WTC11 (cell line): Measurements from ENCODE around the gene NDUFS7. TPM values are rescaled to one million over a fixed set of nuclear protein-coding genes. Genes with fewer than 3 reads are reported as not detected.

Experiments
- ATAC-seq: fragments of 200-7000 bp; cut with Tn5 transposase; 2 replicates; pipeline ENCODE4 v1.10.0; 2021; ENCODE audit warnings: mild to moderate bottlenecking, moderate library complexity
- CTCF ChIA-PET: fragments of 300-600 bp; sonication (Branson Sonifier 250); formaldehyde crosslinking; loops from one replicate; lab custom pipeline; 2021; ENCODE audit warnings: antibody characterized with exemption; lab: Charles Lee
- POLR2A ChIA-PET: fragments of 350-600 bp; sonication (Branson Sonifier 250); formaldehyde crosslinking; loops from one replicate; lab custom pipeline; 2021; ENCODE audit warnings: antibody characterized with exemption; lab: Charles Lee
- DNase-seq: peaks from one replicate; pipeline ENCODE4 v3.0.0; 2021; ENCODE audit warnings: low spot score
- H3K27ac Mint-ChIP-seq: 2 replicates; pipeline ENCODE4 v1.8.0; 2021; ENCODE audit warnings: mixed read lengths
- H3K27me3 Mint-ChIP-seq: 2 replicates; pipeline ENCODE4 v1.8.0; 2021; ENCODE audit warnings: low read depth, mild to moderate bottlenecking, moderate library complexity, mixed read lengths
- H3K36me3 Mint-ChIP-seq: 2 replicates; pipeline ENCODE4 v1.8.0; 2021; ENCODE audit warnings: mixed read lengths
- H3K4me1 Mint-ChIP-seq: 2 replicates; pipeline ENCODE4 v1.8.0; 2022; ENCODE audit warnings: mixed read lengths
- H3K4me3 Mint-ChIP-seq: 2 replicates; pipeline ENCODE4 v1.8.0; 2021; ENCODE audit warnings: mild to moderate bottlenecking, moderate library complexity, mixed read lengths
- H3K9me3 Mint-ChIP-seq: 2 replicates; pipeline ENCODE4 v1.8.0; 2021; ENCODE audit warnings: mixed read lengths
- GABPB1 ChIP-seq: sonication (generic); formaldehyde crosslinking; IDR thresholded peaks from 2 replicates; pipeline ENCODE4 v1.8.1; 2023; ENCODE audit warnings: mild to moderate bottlenecking, missing genetic modification reagents
- MYBL2 ChIP-seq: sonication (generic); formaldehyde crosslinking; IDR thresholded peaks from 2 replicates; pipeline ENCODE4 v1.8.1; 2023; ENCODE audit warnings: mild to moderate bottlenecking, moderate library complexity, missing genetic modification reagents
- NFATC4 ChIP-seq: fragments of 250-450 bp; sonication (Bioruptor Pico); IDR thresholded peaks from 2 replicates; pipeline ENCODE4 v1.9.0; 2021; ENCODE audit warnings: mild to moderate bottlenecking
- NFYB ChIP-seq: sonication (generic); formaldehyde crosslinking; conservative IDR thresholded peaks from 2 replicates; pipeline ENCODE4 v1.8.0; 2022; ENCODE audit warnings: low read depth, missing genetic modification reagents
- RELA ChIP-seq: sonication (generic); formaldehyde crosslinking; IDR thresholded peaks from 2 replicates; pipeline ENCODE4 v1.8.1; 2022; ENCODE audit warnings: missing genetic modification reagents, mild to moderate bottlenecking, borderline replicate concordance
- TP53 ChIP-seq: sonication (generic); formaldehyde crosslinking; IDR thresholded peaks from 2 replicates; pipeline ENCODE4 v1.8.1; 2023; ENCODE audit warnings: mild to moderate bottlenecking, missing genetic modification reagents
- ZNF219 ChIP-seq: sonication (generic); formaldehyde crosslinking; IDR thresholded peaks from 2 replicates; pipeline ENCODE4 v1.8.0; 2023; ENCODE audit warnings: missing genetic modification reagents, mild to moderate bottlenecking, borderline replicate concordance
- ZNF263 ChIP-seq: sonication (generic); formaldehyde crosslinking; IDR thresholded peaks from 2 replicates; pipeline ENCODE4 v1.8.1; 2022; ENCODE audit warnings: low read depth, mild to moderate bottlenecking, moderate library complexity, missing genetic modification reagents
- total RNA-seq: library from RNA; stranded (reverse); gene quantifications from 3 replicates; pipeline ENCODE4 v1.2.3, GENCODE V29; 2021
- TF ChIP-seq, protein P1 (sequence below): sonication (generic); formaldehyde crosslinking; IDR thresholded peaks from 2 replicates; pipeline ENCODE4 v1.8.1; 2023; ENCODE audit warnings: mild to moderate bottlenecking, missing genetic modification reagents, moderate library complexity
- TF ChIP-seq, protein P2 (sequence below): sonication (generic); formaldehyde crosslinking; conservative IDR thresholded peaks from 2 replicates; pipeline ENCODE4 v1.8.1; 2022; ENCODE audit warnings: mild to moderate bottlenecking, missing genetic modification reagents
- TF ChIP-seq, protein P3 (sequence below): sonication (generic); formaldehyde crosslinking; IDR thresholded peaks from 2 replicates; pipeline ENCODE4 v1.8.0; 2023; ENCODE audit warnings: mild to moderate bottlenecking, missing genetic modification reagents
- TF ChIP-seq, protein P4 (sequence below): sonication (generic); formaldehyde crosslinking; IDR thresholded peaks from 2 replicates; pipeline ENCODE4 v1.8.0; 2022; ENCODE audit warnings: missing genetic modification reagents
- TF ChIP-seq, protein P5 (sequence below): sonication (generic); formaldehyde crosslinking; IDR thresholded peaks from 2 replicates; pipeline ENCODE4 v1.8.1; 2023; ENCODE audit warnings: mild to moderate bottlenecking, missing genetic modification reagents
- TF ChIP-seq, protein P6 (sequence below): sonication (generic); formaldehyde crosslinking; IDR thresholded peaks from 2 replicates; pipeline ENCODE4 v1.8.1; 2022; ENCODE audit warnings: low read depth, missing genetic modification reagents, borderline replicate concordance
- TF ChIP-seq, protein P7 (sequence below): sonication (generic); formaldehyde crosslinking; IDR thresholded peaks from 2 replicates; pipeline ENCODE4 v1.8.1; 2023; ENCODE audit warnings: mild to moderate bottlenecking, moderate library complexity, missing genetic modification reagents
- TF ChIP-seq, protein P8 (sequence below): sonication (generic); formaldehyde crosslinking; IDR thresholded peaks from 2 replicates; pipeline ENCODE4 v1.8.0; 2022; ENCODE audit warnings: mild to moderate bottlenecking, missing genetic modification reagents
- TF ChIP-seq, protein P9 (sequence below): sonication (generic); formaldehyde crosslinking; IDR thresholded peaks from 2 replicates; pipeline ENCODE4 v1.8.0; 2023; ENCODE audit warnings: missing genetic modification reagents

The NDUFS7 gene
- total RNA-seq, 1 experiment from 2014 or later = 136 TPM

DNA sequence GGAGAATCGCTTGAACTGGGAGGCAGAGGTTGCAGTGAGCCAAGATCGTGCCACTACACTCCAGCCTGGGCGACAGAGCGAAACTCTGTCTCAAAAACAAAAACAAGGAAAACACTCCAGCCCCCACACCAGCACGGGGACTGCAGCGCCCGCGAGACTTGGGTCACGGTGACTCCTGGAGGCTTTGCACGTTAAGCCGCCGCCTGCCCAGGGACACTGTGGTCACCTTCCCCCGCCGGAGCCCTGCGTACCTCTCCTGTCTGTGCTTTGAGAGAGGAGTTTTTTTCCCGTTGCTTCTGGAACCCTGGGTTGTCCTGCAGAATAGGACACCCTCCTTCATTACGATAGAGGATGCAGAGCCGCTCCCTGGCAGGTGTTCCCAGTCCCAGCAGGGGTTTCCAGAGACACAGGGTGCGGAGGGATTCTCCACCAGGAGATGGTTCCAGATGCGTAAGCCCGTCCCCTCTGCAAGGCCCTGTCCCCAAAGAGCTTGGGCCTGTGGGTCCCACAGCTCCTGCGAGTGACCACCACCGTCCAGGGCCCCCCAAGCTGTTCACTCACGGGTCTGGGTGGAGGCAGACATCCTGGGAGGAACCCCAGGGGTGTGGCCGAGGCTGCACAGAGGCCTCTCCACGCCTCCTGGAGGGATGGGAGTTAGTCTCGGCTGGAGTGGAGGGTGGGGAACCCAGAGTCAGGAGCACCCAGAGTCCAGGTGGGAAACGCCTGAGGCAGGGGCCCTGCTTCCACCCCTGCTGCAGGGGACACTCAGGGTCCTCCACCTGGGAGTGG, 42.8 kb upstream of the NDUFS7 start:
- DNase-seq = no peak
- no peaks in the 10 kb centered on the region for H3K36me3 Mint-ChIP-seq
- POLR2A ChIA-PET = interaction anchor here (0.5 kb wide), 1 partner anchor 277 kb away, joined by 3 read pairs; no protein-coding TSS in a partner anchor
- no peak overlapping the region for H3K4me3 Mint-ChIP-seq
- no peaks in the 10 kb centered on the region for H3K27me3 Mint-ChIP-seq
- H3K4me1 Mint-ChIP-seq = no peaks in the 10 kb centered on the region
- TF ChIP-seq TP53 (no peak), MYBL2 (CRISPR knock-in tag) (no peak), NFATC4 (no peak), ZNF263 (CRISPR knock-in tag) (no peak), RELA (CRISPR knock-in tag) (no peak), GABPB1 (CRISPR knock-in tag) (no peak), NFYB (CRISPR knock-in tag) (no peak), ZNF219 (no peak)
- TF ChIP-seq, protein P1, sequence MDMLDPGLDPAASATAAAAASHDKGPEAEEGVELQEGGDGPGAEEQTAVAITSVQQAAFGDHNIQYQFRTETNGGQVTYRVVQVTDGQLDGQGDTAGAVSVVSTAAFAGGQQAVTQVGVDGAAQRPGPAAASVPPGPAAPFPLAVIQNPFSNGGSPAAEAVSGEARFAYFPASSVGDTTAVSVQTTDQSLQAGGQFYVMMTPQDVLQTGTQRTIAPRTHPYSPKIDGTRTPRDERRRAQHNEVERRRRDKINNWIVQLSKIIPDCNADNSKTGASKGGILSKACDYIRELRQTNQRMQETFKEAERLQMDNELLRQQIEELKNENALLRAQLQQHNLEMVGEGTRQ (CRISPR knock-in tag) = no peak
- TF ChIP-seq, protein P2, sequence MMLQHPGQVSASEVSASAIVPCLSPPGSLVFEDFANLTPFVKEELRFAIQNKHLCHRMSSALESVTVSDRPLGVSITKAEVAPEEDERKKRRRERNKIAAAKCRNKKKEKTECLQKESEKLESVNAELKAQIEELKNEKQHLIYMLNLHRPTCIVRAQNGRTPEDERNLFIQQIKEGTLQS (CRISPR knock-in tag) = no peak
- TF ChIP-seq, protein P3, sequence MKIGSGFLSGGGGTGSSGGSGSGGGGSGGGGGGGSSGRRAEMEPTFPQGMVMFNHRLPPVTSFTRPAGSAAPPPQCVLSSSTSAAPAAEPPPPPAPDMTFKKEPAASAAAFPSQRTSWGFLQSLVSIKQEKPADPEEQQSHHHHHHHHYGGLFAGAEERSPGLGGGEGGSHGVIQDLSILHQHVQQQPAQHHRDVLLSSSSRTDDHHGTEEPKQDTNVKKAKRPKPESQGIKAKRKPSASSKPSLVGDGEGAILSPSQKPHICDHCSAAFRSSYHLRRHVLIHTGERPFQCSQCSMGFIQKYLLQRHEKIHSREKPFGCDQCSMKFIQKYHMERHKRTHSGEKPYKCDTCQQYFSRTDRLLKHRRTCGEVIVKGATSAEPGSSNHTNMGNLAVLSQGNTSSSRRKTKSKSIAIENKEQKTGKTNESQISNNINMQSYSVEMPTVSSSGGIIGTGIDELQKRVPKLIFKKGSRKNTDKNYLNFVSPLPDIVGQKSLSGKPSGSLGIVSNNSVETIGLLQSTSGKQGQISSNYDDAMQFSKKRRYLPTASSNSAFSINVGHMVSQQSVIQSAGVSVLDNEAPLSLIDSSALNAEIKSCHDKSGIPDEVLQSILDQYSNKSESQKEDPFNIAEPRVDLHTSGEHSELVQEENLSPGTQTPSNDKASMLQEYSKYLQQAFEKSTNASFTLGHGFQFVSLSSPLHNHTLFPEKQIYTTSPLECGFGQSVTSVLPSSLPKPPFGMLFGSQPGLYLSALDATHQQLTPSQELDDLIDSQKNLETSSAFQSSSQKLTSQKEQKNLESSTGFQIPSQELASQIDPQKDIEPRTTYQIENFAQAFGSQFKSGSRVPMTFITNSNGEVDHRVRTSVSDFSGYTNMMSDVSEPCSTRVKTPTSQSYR (CRISPR knock-in tag) = no peak
- TF ChIP-seq, protein P4, sequence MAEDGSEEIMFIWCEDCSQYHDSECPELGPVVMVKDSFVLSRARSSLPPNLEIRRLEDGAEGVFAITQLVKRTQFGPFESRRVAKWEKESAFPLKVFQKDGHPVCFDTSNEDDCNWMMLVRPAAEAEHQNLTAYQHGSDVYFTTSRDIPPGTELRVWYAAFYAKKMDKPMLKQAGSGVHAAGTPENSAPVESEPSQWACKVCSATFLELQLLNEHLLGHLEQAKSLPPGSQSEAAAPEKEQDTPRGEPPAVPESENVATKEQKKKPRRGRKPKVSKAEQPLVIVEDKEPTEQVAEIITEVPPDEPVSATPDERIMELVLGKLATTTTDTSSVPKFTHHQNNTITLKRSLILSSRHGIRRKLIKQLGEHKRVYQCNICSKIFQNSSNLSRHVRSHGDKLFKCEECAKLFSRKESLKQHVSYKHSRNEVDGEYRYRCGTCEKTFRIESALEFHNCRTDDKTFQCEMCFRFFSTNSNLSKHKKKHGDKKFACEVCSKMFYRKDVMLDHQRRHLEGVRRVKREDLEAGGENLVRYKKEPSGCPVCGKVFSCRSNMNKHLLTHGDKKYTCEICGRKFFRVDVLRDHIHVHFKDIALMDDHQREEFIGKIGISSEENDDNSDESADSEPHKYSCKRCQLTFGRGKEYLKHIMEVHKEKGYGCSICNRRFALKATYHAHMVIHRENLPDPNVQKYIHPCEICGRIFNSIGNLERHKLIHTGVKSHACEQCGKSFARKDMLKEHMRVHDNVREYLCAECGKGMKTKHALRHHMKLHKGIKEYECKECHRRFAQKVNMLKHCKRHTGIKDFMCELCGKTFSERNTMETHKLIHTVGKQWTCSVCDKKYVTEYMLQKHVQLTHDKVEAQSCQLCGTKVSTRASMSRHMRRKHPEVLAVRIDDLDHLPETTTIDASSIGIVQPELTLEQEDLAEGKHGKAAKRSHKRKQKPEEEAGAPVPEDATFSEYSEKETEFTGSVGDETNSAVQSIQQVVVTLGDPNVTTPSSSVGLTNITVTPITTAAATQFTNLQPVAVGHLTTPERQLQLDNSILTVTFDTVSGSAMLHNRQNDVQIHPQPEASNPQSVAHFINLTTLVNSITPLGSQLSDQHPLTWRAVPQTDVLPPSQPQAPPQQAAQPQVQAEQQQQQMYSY = no peak
- TF ChIP-seq, protein P5, sequence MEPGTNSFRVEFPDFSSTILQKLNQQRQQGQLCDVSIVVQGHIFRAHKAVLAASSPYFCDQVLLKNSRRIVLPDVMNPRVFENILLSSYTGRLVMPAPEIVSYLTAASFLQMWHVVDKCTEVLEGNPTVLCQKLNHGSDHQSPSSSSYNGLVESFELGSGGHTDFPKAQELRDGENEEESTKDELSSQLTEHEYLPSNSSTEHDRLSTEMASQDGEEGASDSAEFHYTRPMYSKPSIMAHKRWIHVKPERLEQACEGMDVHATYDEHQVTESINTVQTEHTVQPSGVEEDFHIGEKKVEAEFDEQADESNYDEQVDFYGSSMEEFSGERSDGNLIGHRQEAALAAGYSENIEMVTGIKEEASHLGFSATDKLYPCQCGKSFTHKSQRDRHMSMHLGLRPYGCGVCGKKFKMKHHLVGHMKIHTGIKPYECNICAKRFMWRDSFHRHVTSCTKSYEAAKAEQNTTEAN = no peak
- TF ChIP-seq, protein P6, sequence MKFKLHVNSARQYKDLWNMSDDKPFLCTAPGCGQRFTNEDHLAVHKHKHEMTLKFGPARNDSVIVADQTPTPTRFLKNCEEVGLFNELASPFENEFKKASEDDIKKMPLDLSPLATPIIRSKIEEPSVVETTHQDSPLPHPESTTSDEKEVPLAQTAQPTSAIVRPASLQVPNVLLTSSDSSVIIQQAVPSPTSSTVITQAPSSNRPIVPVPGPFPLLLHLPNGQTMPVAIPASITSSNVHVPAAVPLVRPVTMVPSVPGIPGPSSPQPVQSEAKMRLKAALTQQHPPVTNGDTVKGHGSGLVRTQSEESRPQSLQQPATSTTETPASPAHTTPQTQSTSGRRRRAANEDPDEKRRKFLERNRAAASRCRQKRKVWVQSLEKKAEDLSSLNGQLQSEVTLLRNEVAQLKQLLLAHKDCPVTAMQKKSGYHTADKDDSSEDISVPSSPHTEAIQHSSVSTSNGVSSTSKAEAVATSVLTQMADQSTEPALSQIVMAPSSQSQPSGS (CRISPR knock-in tag) = no peak
- TF ChIP-seq, protein P7, sequence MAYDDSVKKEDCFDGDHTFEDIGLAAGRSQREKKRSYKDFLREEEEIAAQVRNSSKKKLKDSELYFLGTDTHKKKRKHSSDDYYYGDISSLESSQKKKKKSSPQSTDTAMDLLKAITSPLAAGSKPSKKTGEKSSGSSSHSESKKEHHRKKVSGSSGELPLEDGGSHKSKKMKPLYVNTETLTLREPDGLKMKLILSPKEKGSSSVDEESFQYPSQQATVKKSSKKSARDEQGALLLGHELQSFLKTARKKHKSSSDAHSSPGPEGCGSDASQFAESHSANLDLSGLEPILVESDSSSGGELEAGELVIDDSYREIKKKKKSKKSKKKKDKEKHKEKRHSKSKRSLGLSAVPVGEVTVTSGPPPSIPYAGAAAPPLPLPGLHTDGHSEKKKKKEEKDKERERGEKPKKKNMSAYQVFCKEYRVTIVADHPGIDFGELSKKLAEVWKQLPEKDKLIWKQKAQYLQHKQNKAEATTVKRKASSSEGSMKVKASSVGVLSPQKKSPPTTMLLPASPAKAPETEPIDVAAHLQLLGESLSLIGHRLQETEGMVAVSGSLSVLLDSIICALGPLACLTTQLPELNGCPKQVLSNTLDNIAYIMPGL (CRISPR knock-in tag) = no peak
- TF ChIP-seq, protein P8, sequence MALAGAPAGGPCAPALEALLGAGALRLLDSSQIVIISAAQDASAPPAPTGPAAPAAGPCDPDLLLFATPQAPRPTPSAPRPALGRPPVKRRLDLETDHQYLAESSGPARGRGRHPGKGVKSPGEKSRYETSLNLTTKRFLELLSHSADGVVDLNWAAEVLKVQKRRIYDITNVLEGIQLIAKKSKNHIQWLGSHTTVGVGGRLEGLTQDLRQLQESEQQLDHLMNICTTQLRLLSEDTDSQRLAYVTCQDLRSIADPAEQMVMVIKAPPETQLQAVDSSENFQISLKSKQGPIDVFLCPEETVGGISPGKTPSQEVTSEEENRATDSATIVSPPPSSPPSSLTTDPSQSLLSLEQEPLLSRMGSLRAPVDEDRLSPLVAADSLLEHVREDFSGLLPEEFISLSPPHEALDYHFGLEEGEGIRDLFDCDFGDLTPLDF (CRISPR knock-in tag) = no peak
- TF ChIP-seq, protein P9, sequence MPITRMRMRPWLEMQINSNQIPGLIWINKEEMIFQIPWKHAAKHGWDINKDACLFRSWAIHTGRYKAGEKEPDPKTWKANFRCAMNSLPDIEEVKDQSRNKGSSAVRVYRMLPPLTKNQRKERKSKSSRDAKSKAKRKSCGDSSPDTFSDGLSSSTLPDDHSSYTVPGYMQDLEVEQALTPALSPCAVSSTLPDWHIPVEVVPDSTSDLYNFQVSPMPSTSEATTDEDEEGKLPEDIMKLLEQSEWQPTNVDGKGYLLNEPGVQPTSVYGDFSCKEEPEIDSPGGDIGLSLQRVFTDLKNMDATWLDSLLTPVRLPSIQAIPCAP = no peak
- TF ChIP-seq, all 79 proteins: peak for 0
- ATAC-seq = no peak
- CTCF ChIA-PET = interaction anchor here (1.1 kb wide), 1 partner anchor 25 kb away, joined by 6 read pairs; no protein-coding TSS in a partner anchor
- Mint-ChIP-seq H3K9me3 (no peaks in the 10 kb centered on the region), H3K27ac (no peak overlapping the region)
